ENCODE data around the gene C2CD4A. TPM values are rescaled to one million over a fixed set of nuclear protein-coding genes. Genes with fewer than 3 reads are reported as not detected.

The C2CD4A gene
- total and polyA plus RNA-seq, 9 of the 15 experiments (the other 6 are each of a cell fraction or from before 2014, with no cell fraction given) = not detected

DNA sequence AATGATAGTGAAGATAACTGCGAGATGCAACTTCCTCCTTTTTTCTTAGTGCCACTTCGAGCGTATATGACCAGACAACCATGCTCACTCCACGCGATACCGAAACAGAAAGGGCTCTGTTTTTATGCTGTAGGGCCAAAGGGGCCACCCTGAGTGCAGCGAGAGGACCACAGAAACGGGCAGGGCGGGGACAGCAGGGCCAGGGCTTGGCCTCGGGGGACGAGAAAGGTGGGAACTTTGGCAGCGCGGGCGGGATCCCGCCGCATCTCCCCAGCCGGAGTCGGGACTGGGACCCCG, 7.0 kb upstream of the C2CD4A start (continued):
- TF ChIP-seq TOE1 (IDR thresholded peaks at IDR 0.05; ENCODE audit: borderline replicate concordance) = 0 out of 2 replicates have a peak, but pooled peaks have one; percentile 1
- TF ChIP-seq TOE1 (CRISPR knock-in tag; IDR thresholded peaks at IDR 0.05; ENCODE audit: borderline replicate concordance, low read depth) = no peak
- no peak for TF ChIP-seq ZFP30 (CRISPR knock-in tag; IDR thresholded peaks at IDR 0.05; ENCODE audit: borderline replicate concordance)
- TF ChIP-seq KLF6 (CRISPR knock-in tag; IDR thresholded peaks at IDR 0.05; ENCODE audit: borderline replicate concordance) = no peak
- no peak for TF ChIP-seq ZNF436 (CRISPR knock-in tag; IDR thresholded peaks at IDR 0.05)
- TF ChIP-seq HNRNPUL1 (IDR thresholded peaks at IDR 0.05; ENCODE audit: low read length) = no peak
- no peak for TF ChIP-seq EGR1 (conservative IDR thresholded peaks at IDR 0.05)
- TF ChIP-seq SAFB (IDR thresholded peaks at IDR 0.05; ENCODE audit: borderline replicate concordance, low read depth, low read length) = no peak
- TF ChIP-seq HDAC8 (tag; IDR thresholded peaks at IDR 0.05) = no peak
- peak; percentile 54; the same call in 1 of the 2 replicates for TF ChIP-seq DPF2 (IDR thresholded peaks at IDR 0.05)
- no peak for TF ChIP-seq PRPF4 (IDR thresholded peaks at IDR 0.05; ENCODE audit: insufficient read depth, low read depth, low read length, poor library complexity, severe bottlenecking)
- TF ChIP-seq, protein P1, sequence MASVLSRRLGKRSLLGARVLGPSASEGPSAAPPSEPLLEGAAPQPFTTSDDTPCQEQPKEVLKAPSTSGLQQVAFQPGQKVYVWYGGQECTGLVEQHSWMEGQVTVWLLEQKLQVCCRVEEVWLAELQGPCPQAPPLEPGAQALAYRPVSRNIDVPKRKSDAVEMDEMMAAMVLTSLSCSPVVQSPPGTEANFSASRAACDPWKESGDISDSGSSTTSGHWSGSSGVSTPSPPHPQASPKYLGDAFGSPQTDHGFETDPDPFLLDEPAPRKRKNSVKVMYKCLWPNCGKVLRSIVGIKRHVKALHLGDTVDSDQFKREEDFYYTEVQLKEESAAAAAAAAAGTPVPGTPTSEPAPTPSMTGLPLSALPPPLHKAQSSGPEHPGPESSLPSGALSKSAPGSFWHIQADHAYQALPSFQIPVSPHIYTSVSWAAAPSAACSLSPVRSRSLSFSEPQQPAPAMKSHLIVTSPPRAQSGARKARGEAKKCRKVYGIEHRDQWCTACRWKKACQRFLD (CRISPR knock-in tag; IDR thresholded peaks at IDR 0.05) = no peak
- 0 out of 2 replicates have a peak, but pooled peaks have one; percentile 69 for TF ChIP-seq ZC3H4 (CRISPR knock-in tag; IDR thresholded peaks at IDR 0.05; ENCODE audit: borderline replicate concordance)
- TF ChIP-seq ZNF785 (CRISPR knock-in tag; IDR thresholded peaks at IDR 0.05) = no peak
- no peak for TF ChIP-seq RHOXF2B (CRISPR knock-in tag; conservative IDR thresholded peaks at IDR 0.05)
- no peak for TF ChIP-seq SREBF1 (IDR thresholded peaks at IDR 0.05; ENCODE audit: borderline replicate concordance, low read depth, low read length)
- TF ChIP-seq, protein P2, sequence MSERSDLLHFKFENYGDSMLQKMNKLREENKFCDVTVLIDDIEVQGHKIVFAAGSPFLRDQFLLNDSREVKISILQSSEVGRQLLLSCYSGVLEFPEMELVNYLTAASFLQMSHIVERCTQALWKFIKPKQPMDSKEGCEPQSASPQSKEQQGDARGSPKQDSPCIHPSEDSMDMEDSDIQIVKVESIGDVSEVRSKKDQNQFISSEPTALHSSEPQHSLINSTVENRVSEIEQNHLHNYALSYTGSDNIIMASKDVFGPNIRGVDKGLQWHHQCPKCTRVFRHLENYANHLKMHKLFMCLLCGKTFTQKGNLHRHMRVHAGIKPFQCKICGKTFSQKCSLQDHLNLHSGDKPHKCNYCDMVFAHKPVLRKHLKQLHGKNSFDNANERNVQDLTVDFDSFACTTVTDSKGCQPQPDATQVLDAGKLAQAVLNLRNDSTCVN (CRISPR knock-in tag; IDR thresholded peaks at IDR 0.05) = no peak
- no peak for TF ChIP-seq BRD4 (IDR thresholded peaks at IDR 0.05)
- TF ChIP-seq, protein P3, sequence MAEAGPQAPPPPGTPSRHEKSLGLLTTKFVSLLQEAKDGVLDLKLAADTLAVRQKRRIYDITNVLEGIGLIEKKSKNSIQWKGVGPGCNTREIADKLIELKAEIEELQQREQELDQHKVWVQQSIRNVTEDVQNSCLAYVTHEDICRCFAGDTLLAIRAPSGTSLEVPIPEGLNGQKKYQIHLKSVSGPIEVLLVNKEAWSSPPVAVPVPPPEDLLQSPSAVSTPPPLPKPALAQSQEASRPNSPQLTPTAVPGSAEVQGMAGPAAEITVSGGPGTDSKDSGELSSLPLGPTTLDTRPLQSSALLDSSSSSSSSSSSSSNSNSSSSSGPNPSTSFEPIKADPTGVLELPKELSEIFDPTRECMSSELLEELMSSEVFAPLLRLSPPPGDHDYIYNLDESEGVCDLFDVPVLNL (CRISPR knock-in tag; IDR thresholded peaks at IDR 0.05; ENCODE audit: low read depth) = no peak
- TF ChIP-seq MEIS2 (IDR thresholded peaks at IDR 0.05; ENCODE audit: partially characterized antibody) = no peak
- no peak for TF ChIP-seq HSF4 (CRISPR knock-in tag; IDR thresholded peaks at IDR 0.05; ENCODE audit: borderline replicate concordance)
- peak; percentile 75; the same call in 1 of the 2 replicates for TF ChIP-seq GATA2 (CRISPR knock-in tag; IDR thresholded peaks at IDR 0.05)
- no peak for TF ChIP-seq ZNF134 (CRISPR knock-in tag; conservative IDR thresholded peaks at IDR 0.05)
- TF ChIP-seq ZZZ3 (IDR thresholded peaks at IDR 0.05) = no peak
- no peak for TF ChIP-seq ZNF124 (CRISPR knock-in tag; IDR thresholded peaks at IDR 0.05)
- no peak for TF ChIP-seq ATF1 (CRISPR knock-in tag; IDR thresholded peaks at IDR 0.05)
- TF ChIP-seq ATF1 (tag; IDR thresholded peaks at IDR 0.05) = no peak
- TF ChIP-seq POLR2A (conservative IDR thresholded peaks at IDR 0.05) = no peak
- TF ChIP-seq TGIF2 (CRISPR knock-in tag; IDR thresholded peaks at IDR 0.05) = no peak; the same call in 1 of the 2 replicates
- TF ChIP-seq NR2F6 (CRISPR knock-in tag; IDR thresholded peaks at IDR 0.05) = no peak

Measured in K562 (cell line).